ENCODE results near the gene TMEM120B.

The TMEM120B gene

DNA sequence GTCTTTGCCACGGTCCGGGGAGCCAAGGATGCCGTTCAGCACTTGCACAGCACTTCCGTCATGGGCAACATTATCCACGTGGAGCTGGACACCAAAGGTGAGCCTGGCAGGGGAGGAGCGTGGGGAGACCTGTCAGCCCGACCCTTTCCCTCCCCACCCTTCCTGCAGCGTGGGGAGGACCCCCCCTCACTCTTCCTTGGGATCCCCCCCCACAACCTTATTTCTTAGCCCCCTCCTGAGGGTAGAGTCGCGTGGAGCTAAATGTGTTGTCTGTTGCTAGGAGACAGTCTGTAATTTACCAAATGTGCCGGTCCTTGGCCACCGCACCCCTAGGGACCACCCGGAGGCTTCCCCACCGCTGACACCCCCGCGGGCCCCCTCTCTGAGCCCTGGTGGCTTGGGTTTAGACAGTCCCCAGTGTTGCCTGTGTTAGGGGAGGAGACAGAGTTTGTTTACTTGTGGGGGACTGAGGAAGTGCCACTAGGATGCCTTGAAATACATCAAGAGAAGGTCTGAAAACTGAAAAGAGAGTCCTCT, 93.5 kb downstream of the TMEM120B start:
- no peak for DNase-seq

DNA sequence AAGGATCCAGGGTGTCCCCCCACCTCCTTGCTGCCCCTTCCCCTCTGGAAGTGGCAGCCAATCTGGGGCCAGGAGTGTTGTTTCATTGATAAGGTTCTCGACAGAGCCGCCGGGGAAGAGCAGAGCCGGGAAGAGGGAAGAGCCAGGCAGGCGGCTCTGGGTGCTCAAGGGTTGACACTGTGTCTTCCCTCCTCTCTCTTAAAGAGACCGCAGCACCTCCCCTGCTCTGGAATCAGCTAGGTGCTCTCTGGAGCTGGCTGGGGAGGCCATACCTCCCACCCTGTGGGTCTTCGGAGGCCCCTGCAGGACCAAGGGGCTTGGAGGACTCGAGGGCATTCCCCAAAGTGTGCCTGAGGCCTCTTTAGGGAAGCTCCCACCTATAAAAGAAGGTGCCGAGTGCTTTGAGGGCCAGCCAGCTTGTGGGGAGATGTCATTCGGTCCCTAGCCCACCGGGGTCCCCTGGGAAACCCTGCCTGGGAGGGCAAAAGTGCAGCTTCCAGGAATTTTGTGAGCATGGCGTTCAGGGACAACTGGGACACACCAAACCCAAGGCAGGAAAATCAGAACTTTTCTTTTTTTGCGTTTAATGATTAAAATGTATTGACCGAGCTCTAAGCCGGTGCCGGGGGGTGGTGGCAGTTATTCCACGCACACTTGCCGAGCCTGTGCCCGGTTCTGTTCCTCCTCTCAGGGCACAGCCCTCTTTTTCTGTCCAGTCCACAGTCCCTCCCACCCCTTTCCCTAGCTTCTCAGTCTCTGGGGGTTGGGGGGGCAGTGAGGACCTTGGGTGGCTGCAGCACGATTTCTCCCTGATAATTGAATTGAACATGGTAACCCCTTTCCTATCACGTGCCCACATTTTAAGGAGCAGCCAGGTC, 94.2 kb downstream of the TMEM120B start:
- DNase-seq, result no peak

DNA sequence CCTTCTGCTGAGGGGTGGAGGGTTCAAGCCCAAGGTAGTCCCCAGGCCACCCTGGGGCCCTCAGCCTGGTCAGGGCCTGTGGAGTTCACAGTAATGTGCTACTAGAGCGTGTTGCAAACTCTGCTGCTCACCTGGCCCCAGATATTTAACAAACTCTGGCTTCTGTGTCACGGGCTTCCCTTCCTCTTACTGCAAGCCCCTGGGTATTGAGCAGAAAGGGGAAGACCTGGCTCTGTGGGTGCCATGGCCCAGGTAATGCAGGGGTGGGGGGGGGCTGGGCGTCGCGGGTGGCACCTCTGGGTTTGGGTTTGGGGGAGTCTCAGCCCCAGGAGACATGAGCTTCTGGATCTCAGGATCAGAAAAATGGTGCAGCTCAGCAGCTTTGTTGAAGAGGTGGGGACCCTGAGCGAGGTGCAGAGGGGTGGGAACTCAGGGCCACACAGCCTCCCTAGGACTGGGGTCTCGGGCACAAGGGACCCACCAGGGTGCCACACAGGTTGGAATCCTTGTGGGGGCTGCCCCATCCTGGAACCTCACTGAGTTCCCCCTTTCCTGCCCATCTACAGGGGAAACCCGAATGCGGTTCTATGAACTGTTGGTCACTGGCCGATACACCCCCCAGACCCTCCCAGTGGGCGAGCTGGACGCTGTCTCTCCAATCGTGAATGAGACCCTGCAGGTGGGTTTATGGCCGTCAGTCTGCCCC, 95.2 kb downstream of the TMEM120B start:
- no peak for DNase-seq

DNA sequence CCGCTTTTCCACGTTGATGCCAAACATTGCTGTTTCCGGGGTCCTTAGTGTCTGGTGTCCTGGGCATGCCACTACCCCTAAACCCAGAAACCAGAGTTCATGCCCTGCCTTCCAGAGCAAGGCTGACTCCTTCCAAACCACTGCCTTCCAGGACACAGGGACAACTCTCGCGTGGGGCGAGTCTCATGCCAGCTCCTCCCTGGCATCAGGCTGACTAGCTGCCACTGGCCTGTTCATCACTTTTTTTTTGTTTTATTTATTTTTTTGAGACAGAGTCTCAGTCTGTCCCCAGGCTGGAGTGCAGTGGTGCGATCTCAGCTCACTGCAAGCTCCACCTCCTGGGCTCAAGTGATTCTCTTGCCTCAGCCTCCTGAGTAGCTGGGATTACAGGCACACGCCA, 96.1 kb downstream of the TMEM120B start:
- DNase-seq, result no peak

DNA sequence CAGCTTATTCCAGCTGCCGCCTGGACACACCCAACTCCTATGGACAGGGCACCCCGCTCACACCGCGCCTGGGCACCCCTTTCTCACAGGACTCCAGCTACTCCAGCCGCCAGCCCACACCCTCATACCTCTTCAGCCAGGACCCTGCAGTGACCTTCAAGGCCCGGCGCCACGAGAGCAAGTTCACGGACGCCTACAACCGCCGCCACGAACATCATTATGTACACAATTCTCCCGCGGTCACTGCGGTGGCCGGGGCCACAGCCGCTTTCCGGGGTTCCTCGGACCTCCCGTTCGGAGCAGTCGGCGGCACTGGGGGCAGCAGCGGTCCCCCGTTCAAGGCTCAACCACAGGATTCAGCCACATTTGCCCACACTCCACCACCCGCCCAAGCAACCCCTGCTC, 97.2 kb downstream of the TMEM120B start:
- DNase-seq, result no peak

DNA sequence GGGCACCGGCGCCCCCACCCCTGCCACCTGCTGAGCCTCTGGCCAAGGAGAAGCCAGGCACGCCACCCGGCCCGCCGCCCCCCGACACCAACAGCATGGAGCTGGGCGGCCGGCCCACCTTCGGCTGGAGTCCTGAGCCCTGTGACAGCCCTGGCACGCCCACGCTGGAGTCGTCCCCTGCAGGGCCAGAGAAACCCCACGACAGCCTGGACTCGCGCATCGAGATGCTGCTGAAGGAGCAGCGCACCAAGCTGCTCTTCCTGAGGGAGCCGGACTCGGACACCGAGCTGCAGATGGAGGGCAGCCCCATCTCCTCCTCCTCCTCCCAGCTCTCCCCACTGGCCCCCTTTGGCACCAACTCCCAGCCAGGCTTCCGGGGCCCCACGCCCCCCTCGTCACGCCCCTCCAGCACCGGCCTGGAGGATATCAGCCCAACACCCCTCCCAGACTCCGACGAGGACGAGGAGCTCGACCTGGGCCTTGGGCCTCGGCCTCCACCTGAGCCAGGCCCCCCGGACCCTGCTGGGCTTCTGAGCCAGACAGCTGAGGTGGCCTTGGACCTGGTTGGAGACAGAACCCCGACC, 97.8 kb downstream of the TMEM120B start:
- no peak for DNase-seq

DNA sequence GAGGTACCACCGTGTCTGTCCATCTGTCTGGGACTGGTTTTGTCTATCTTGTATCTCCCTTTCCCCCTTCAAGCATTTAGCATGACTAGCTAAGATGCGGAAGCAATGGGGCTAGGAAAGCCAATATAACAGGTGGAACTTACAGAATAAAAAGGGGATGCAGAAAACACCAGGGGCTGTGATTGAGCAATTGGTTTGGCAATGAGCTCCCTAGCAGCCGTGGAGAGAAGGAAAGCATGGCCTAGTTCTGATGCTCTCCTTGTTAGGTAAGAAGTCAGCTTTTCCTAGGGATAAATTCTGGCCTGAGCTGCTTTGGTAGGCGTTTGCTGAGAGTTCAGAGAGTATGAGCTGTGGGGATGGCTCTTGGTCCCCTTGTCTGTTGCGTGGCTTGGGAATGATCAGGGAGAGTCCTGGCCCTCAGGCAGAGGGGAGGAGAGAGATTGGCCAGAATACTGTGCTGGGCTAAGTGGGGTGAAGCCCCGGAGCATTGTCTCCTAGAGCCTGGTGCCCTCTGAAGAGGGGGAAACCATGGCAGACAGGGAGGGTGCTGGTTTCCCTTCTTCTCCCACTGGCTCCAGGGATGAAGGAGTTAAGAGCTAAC, 98.4 kb downstream of the TMEM120B start:
- no peak for DNase-seq

DNA sequence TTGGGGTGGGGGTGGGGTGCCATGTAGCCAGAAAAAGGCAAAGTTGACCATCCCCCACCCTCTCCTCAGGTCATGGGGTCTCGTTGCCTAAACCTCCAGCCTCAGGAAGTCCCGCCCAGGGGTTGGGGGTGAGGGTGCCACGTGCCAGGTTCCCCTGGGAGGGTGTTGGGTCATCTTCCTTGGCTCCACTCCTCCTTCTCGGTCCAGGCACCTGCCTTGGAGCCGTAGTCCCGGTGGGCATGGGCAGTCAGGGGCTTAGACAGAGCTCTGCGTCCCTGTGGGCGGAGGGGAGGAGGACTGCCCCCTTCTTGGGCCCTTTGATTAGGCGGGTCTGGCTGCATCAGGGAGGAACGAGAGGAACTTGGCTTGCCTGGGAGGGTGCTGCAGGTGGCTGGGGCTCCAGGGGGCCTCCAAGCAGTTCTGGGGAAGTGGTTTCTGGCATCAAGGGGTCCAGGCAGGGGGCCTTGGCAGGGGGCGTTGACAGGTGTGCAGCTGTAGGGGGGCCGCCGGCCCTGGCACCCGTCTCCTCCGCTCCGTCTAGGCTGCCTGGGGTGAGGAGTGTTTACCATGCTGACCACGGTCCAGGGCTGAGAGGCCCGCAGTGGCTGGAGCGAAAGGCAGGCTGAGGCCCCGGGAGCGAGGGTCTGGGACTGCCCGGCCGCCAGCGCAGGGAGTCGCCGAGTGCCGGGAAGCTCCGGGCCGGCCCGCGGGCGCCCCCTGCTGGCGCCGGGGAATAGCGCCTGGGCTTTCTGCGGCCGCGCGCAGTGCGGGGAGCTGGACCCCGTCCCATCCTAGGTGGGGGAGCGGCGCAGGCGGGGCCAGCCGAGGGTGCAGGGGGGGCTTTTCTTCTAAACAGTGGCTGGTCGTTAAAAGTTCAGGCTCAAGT, 99.1 kb downstream of the TMEM120B start:
- DNase-seq, result peak; percentile 43

DNA sequence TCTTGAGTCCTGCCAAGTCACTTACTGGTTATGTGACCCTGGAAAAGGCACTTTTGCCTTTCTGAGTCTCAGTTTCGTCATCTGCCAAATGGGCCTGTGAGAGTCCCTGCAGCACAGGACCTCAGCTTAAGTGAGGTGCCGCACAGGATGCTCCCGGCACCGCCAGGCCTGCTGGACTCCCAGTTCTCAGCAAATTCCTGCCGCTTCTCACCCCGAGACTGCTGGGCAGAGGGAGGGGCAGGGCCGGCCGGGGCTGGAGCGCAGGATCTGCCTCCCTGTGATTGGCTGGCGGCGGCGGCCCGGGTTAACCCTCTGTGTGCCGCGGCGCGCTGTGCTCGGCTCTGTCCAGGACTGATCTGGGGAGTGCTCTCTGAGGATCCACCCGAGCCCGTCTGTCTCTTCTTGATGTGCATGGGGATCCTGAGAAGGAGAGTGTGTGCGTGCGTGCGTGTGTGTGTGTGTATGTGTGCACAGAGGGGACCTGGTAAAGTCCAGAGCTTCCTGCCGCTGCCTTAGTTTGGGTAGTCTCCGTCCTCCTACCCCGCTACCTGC, 99.8 kb downstream of the TMEM120B start:
- DNase-seq, result peak; percentile 43

DNA sequence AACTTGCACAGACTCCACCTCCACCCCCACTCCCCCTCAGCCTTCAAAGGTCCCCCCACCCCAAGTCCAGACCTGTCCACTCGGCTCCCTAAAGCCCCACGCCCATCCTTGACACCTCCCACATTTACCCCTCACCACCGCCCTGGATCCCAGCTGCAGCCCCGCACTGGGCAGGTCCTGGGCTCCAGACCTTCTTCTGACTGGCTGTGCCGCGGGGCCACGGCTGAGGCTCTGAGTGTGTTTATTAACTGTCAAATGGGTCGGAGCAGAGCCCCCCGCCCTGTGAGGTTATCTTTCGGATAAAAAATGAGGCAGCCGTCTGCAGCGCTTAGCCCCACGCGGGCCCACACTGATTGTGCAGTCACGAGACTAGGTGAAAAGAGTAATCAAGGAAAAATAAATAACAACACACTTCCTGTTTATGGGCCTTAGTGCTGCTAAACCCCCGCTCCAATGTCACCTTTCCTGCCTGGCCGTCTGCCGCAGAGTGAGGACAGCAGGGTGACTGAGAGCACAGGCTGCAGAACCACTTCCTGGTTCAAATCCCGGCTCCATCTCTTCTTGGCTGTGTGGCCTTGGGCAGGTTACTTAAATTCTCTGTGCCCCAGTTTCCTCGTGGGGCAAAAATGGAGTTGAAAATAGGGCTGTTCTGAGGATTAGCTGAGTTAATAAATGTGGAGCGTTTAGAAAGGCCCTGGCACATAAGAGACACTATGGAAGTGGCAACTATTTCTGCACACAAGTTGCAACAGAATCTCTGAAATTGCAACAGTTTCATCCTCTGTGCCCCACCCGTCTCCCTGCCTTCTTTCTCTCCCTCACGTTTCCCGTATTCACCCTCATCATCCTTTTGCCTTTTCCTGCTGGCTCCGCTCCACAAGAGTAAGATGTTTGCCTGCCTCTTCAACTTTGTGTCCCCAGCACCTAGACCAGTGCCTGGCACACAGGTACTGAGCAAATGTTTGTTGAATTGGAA, 100.7 kb downstream of the TMEM120B start:
- DNase-seq, result no peak

DNA sequence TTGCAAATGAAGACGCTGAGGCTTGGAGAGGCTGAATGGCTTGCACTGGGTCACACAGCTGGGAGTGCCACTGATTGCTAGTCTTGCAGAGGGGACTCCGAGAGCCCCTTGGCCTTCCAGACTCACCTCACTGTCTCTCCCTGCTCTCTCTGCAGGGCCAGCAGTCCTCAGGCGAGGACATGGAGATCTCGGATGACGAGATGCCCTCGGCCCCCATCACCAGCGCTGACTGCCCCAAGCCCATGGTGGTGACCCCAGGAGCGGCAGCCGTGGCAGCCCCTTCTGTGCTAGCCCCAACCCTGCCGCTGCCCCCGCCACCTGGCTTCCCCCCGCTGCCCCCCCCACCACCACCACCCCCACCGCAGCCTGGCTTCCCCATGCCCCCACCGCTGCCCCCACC, 101.4 kb downstream of the TMEM120B start:
- DNase-seq, result no peak

DNA sequence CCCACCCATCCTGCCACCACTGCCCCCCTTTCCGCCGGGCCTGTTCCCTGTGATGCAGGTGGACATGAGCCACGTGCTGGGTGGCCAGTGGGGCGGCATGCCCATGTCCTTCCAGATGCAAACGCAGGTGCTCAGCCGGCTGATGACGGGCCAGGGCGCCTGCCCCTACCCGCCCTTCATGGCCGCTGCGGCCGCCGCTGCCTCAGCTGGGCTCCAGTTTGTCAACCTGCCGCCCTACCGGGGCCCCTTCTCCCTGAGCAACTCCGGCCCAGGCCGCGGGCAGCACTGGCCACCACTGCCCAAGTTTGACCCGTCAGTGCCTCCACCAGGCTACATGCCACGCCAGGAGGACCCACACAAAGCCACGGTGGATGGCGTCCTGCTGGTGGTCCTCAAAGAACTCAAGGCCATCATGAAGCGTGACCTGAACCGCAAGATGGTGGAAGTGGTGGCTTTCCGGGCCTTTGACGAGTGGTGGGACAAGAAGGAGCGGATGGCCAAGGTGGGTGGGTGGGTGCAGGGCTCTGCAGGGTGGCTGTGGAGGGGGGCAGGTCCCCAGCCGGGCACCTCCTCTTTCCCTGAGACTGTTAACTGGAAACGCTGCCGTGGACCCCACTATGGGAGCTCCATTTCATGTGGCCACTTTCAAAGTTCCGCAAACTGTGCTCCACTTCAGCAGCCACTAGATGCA, 102.0 kb downstream of the TMEM120B start:
- no peak for DNase-seq

DNA sequence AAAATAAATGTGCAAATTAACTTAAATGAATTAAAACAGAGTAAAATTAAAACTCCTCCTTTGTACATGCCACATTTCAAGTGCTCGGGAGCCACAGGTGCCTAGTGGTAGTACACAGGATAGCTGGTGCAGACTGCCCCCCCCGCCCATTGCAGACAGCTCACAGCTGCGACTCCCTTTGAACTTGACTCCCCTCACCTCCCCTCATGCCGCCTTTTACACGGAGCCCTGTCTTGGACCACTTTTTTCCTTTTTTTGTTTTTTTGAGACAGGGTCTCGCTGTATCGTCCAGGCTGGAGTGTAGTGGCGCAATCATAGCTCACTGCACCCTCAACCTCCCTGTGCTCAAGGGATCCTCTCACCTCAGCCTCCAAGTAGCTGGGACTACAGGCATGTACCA, 102.7 kb downstream of the TMEM120B start:
- no peak for DNase-seq

DNA sequence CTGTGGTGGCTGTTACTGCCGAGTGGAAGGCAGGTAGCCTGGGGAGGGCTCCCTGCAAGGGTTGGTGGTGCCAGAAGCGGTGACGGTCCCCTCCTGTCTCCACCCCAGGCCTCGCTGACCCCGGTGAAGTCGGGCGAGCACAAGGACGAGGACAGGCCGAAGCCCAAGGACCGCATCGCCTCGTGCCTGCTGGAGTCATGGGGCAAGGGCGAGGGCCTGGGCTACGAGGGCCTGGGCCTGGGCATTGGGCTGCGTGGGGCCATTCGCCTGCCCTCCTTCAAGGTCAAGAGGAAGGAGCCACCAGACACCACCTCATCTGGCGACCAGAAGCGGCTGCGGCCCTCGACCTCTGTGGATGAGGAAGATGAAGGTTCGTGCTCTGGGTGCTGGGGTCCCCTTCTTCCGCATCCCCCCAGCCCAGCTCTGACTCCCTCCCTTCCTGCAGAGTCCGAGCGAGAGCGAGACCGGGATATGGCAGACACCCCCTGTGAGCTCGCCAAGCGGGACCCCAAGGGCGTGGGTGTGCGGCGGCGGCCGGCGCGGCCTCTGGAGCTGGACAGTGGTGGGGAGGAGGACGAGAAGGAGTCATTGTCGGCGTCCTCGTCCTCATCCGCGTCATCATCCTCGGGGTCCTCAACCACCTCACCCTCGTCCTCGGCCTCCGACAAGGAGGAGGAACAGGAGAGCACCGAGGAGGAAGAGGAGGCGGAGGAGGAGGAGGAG, 104.5 kb downstream of the TMEM120B start:
- no peak for DNase-seq

DNA sequence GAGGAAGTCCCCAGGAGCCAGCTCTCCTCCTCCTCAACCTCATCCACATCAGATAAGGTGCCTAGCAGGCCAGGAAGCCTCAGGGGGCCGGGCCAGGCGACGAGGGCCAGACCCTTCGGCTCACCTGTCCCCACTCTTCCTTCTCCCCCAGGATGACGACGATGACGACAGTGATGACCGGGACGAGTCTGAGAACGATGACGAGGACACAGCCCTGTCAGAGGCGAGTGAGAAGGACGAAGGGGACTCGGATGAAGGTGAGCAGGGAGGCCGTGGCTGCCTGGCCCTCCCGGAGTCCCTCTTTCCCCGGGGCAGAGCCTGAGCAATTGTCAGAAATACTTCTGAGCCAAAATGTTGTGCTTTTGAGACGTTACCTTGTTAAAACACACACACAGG, 105.1 kb downstream of the TMEM120B start:
- no peak for DNase-seq

DNA sequence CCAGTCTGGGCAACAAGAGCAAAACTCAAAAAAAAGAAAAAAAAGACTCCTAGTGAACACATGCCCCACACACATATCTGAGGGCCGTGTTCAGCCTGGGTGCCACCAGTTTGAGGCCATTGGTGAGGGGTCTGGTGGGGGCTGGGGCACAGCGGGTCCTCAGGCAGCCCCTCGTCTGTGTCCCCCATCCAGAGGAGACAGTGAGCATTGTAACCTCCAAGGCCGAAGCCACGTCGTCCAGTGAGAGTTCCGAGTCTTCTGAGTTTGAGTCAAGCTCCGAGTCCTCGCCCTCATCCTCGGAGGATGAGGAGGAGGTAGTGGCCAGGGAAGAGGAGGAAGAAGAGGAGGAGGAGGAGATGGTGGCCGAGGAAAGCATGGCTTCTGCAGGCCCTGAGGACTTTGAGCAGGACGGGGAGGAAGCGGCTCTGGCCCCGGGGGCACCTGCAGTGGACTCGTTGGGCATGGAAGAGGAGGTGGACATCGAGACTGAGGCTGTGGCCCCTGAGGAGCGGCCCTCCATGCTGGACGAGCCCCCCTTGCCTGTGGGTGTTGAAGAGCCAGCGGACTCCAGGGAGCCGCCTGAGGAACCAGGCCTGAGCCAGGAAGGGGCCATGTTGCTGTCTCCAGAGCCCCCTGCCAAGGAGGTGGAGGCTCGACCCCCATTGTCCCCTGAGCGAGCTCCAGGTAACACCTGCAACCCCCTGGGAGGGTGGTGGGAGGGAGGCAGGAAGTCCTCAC, 106.8 kb downstream of the TMEM120B start:
- no peak for DNase-seq

DNA sequence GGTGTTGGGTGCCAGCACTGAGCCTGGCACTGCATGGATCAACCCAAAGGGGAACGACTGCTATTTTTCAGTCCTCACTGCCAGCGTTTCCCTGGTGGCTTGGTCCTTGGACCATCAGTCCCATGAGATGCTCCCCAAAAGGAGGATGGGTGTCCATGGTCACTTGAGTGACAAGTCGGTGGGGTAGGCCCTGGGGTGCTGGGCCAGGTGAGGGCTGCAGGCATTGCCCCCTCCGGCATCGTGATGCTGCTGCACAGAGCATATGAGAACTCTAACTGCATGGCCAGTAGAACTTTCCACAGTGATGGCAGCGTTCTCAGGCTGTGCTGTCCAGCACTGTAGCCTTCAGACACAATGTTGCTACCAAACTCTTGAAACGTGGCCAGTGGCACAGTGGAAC, 107.5 kb downstream of the TMEM120B start:
- DNase-seq, result no peak

DNA sequence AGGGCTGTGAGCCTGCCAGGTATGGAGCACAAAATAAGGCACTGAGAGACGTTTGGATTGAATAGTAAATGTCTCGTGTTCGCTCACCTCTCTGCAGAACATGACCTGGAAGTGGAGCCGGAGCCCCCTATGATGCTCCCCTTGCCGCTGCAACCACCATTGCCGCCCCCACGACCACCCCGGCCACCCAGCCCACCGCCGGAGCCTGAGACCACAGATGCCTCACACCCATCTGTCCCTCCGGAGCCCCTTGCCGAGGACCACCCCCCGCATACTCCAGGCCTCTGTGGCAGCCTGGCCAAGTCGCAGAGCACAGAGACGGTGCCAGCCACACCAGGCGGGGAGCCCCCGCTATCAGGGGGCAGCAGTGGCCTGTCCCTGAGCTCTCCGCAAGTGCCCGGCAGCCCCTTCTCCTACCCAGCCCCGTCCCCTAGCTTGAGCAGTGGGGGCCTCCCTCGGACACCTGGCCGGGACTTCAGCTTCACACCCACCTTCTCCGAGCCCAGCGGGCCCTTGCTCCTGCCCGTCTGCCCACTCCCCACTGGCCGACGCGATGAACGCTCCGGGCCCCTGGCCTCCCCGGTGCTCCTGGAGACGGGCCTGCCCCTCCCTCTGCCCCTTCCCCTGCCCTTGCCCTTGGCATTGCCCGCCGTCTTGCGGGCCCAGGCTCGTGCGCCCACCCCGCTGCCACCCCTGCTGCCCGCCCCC, 110.0 kb downstream of the TMEM120B start:
- no peak for DNase-seq
